Muscle layer of colon (tissue), 2 donors: ENCODE results near the gene E2F1.

Experiments
- H3K27ac ChIP-seq: one replicate; pipeline ENCODE4 v1.7.0; 2013; ENCODE audit warnings: low read depth, mild to moderate bottlenecking, low read length, moderate library complexity
- H3K27me3 ChIP-seq, 2 donors: one replicate each; pipeline ENCODE4 v1.7.0; 2013; ENCODE audit warnings: low read length in 2 of 2, mild to moderate bottlenecking in 2 of 2; ENCODE audit not compliant: insufficient read depth in 2 of 2, control insufficient read depth in 1 of 2
- H3K36me3 ChIP-seq: one replicate; pipeline ENCODE4 v1.7.0; 2013; ENCODE audit warnings: mild to moderate bottlenecking, low read length; ENCODE audit not compliant: insufficient read depth
- H3K4me1 ChIP-seq: one replicate; pipeline ENCODE4 v1.7.0; 2013; ENCODE audit warnings: mild to moderate bottlenecking, low read length; ENCODE audit not compliant: insufficient read depth
- H3K4me3 ChIP-seq, 2 donors: one replicate each; pipeline ENCODE4 v1.7.0; 2013; ENCODE audit warnings: low read length in 2 of 2, low read depth in 1 of 2, mild to moderate bottlenecking in 1 of 2, moderate library complexity in 1 of 2
- H3K9ac ChIP-seq: one replicate; pipeline ENCODE4 v1.7.0; 2013; ENCODE audit warnings: low read length
- H3K9me3 ChIP-seq: one replicate; pipeline ENCODE4 v1.7.0; 2013; ENCODE audit warnings: mild to moderate bottlenecking, low read length
- donor health status: abdominal sarcoma.
- donor health status: Adenocarcinoma of cecum.

E2F1 gene

GRCh38 chr20:33673410-33674293, 12.5 kb downstream of the E2F1 start:
- Histone ChIP-seq H3K36me3 (peaks cover 18% of the 10 kb centered on the region), H3K4me3 (peak overlapping the region; percentile 79 to 91), H3K27ac (peak overlapping the region; percentile 78), H3K9me3 (no peaks in the 10 kb centered on the region), H3K27me3 (no peaks in the 10 kb centered on the region), H3K9ac (peak overlapping the region; percentile 84), H3K4me1 (peaks cover 30% of the 10 kb centered on the region)

GRCh38 chr20:33673114-33673409, 13.1 kb downstream of the E2F1 start:
- Histone ChIP-seq H3K27ac (peak overlapping the region; percentile 78), H3K9me3 (no peaks in the 10 kb centered on the region), H3K36me3 (peaks cover 22% of the 10 kb centered on the region), H3K9ac (peak overlapping the region; percentile 84), H3K4me1 (peaks cover 34% of the 10 kb centered on the region), H3K27me3 (no peaks in the 10 kb centered on the region), H3K4me3 (peak overlapping the region; percentile 79 to 91)

- H3K4me1 ChIP-seq: peaks cover 35% of the 10 kb centered on the region
- H3K4me3 ChIP-seq: peak overlapping the region in 1 of 2 donors; percentile 79
- H3K27me3 ChIP-seq: no peaks in the 10 kb centered on the region
- H3K9ac ChIP-seq: peak overlapping the region; percentile 84
- no peak overlapping the region for H3K27ac ChIP-seq
- no peaks in the 10 kb centered on the region for H3K9me3 ChIP-seq
- peaks cover 22% of the 10 kb centered on the region for H3K36me3 ChIP-seq
Observed at GRCh38 chr20:33672426-33673113, 13.6 kb downstream of the E2F1 start.

DNA sequence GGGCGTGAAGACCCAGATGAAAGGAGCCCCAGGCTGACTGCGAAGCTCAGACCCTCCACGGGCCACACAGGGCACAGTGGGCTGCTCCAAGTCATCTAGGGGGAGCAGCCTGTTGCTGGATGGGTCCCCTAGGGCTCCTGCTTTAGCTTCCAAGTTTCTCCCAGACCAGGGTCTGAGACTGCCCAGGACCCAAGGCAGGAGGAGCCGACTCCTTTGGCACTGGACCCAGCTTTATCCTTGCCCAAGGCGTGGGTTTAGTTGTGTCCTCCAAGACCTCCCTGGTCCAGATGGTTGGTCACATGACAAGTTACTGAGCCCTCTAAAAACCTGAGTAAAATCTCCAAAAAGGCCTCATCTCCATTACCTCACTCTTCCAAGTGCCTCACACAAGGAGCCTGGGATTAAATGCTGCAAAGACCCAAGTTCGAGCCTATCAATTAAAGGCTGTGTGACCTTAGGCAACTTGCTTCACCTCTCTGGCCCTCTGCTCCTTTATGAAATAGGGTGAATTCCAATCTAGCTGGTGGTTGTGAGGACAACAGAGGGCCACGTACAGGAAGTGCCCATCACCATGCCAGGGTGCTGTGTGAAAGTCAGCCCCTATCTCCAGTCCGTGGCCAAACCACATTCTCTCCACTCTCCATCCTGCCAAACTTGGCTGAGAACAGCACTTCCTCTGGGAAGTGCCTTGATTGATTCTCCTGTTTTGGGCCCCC, 14.5 kb downstream of the E2F1 start:
- no peak overlapping the region for H3K27ac ChIP-seq
- H3K4me1 ChIP-seq: peaks cover 35% of the 10 kb centered on the region
- peak overlapping the region in 1 of 2 donors; percentile 79 for H3K4me3 ChIP-seq
- H3K27me3 ChIP-seq: no peaks in the 10 kb centered on the region
- no peak overlapping the region for H3K9ac ChIP-seq
- H3K36me3 ChIP-seq: peaks cover 22% of the 10 kb centered on the region
- H3K9me3 ChIP-seq: no peaks in the 10 kb centered on the region

DNA sequence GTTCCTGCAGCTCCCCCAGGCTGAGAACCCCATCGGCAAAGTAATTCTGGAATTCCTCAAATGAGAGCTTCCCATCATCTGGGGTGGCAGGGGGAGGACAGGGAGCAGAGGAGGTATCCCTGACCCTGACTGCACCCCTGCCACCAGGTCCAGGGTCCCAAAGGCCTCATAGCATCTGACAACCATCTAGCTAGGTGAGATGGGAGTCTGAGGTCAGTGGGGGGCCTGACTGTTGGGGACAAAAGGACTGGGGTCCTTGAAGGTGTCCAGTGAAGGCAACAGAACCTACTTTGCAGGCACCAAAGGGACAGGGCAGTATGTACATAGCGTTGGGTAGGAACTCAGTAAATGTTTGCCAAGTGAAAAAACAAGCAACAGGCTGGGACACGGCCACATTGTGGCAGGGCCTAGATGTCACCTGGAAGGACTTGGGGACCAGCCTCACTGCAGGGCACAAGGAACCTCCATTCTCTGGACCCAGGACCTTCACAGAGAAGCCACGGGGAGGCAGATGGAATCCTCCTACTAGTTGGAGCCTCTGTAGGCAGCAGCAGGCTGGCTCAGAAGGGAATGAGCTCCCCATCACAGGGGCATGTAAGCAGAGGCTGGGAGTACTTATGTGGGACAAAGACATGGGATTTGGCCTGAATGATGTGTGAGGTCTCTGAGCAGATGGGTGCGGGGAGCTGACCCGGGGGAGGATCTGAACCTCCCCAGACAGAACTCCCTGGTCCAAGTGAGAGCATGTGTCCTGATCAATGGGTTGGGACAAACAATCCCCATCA, 15.3 kb downstream of the E2F1 start:
- Histone ChIP-seq H3K4me3 (no peak overlapping the region), H3K9ac (no peak overlapping the region), H3K9me3 (no peaks in the 10 kb centered on the region), H3K36me3 (peaks cover 22% of the 10 kb centered on the region), H3K4me1 (peaks cover 37% of the 10 kb centered on the region), H3K27me3 (no peaks in the 10 kb centered on the region), H3K27ac (no peak overlapping the region)

GRCh38 chr20:33669873-33670640, 16.1 kb downstream of the E2F1 start:
- H3K36me3 ChIP-seq: peaks cover 22% of the 10 kb centered on the region
- H3K4me3 ChIP-seq: no peak overlapping the region
- no peaks in the 10 kb centered on the region for H3K9me3 ChIP-seq
- H3K27ac ChIP-seq: no peak overlapping the region
- no peak overlapping the region for H3K9ac ChIP-seq
- peaks cover 29% of the 10 kb centered on the region for H3K4me1 ChIP-seq
- H3K27me3 ChIP-seq: no peaks in the 10 kb centered on the region

GRCh38 chr20:33669224-33669623, 17.0 kb downstream of the E2F1 start:
- Histone ChIP-seq H3K9ac (no peak overlapping the region), H3K4me1 (peaks cover 31% of the 10 kb centered on the region), H3K27ac (no peak overlapping the region), H3K4me3 (no peak overlapping the region), H3K36me3 (peaks cover 22% of the 10 kb centered on the region), H3K9me3 (no peaks in the 10 kb centered on the region), H3K27me3 (no peaks in the 10 kb centered on the region)

DNA sequence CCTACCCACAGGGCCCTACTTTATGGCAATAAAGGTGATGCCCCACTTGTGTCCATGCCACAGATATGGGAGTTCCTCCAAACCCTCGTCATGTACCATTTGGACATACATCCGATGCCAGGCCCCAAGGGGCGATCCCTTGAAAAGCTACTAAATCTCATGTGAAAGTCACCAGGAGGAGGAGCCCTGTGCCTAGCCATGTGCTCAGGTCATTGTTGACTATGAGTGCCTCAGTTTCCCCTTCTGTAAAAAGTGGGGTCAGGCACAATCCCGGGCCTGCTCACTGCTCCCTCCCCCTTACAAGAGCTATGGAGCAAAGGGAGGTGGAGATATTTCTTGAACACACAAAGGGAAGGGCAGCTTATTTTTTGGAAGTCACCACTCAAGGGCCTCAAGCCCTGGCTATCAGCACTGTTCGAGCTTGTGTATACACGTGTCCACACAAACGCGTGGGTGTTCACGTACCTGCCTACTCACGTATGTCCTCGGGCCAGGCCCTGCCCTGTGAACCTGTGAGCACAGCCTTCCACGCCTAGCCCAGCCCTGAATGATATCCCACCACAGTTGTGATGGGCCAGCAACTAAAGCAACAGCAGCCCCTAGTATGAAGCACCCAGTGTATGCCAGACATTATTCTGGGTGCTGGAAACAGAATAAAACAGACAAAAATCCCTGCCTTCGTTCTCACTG, 17.6 kb downstream of the E2F1 start:
- no peak overlapping the region for H3K9ac ChIP-seq

GRCh38 chr20:33667676-33668465, 18.3 kb downstream of the E2F1 start:
- peak overlapping the region; percentile 62 to 71 for H3K4me3 ChIP-seq
- H3K4me1 ChIP-seq: peaks cover 30% of the 10 kb centered on the region
- no peaks in the 10 kb centered on the region for H3K27me3 ChIP-seq
- H3K27ac ChIP-seq: peak overlapping the region; percentile 92
- no peaks in the 10 kb centered on the region for H3K9me3 ChIP-seq
- H3K36me3 ChIP-seq: peaks cover 22% of the 10 kb centered on the region
- no peak overlapping the region for H3K9ac ChIP-seq

More for the DNA sequence above, 17.6 kb downstream of the E2F1 start:
- Histone ChIP-seq H3K9me3 (no peaks in the 10 kb centered on the region), H3K27ac (no peak overlapping the region), H3K36me3 (peaks cover 22% of the 10 kb centered on the region), H3K4me1 (peaks cover 36% of the 10 kb centered on the region), H3K27me3 (no peaks in the 10 kb centered on the region), H3K4me3 (peak overlapping the region in 1 of 2 donors; percentile 71)
